ENCODE results near the gene RAB3IP. TPM values are rescaled to one million over a fixed set of nuclear protein-coding genes. Genes with fewer than 3 reads are reported as not detected.
"Not testable (repeated sequence)": the region's sequence is repeated elsewhere in the genome, so short reads cannot be mapped to it uniquely, and the experiment has no call there.

The RAB3IP gene
- total RNA-seq, 1 donor from 2014 or later, result 111 TPM

DNA sequence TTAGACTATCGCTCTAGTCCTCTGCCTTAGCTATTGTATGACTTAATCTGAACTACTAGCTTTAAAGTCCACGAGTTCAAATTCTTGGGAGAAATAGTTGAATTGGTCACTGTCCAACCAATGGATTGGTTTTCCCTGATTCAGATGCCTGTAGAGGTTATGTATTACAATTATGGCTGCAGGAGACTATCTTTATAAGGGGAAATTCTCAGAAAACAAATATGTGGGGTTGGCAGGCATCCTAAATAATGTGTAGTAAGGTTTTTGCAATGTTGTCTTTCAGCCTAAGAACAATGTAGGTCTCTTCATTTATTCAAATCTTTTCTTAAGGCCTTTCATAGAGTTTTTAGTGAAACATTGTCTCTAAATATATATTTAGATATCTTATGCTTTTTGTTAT, 113.3 kb downstream of the RAB3IP start:
- Histone ChIP-seq H3K36me3 (peaks cover 5% of the 10 kb centered on the region), H3K4me3 (no peak overlapping the region), H3K27me3 (no peaks in the 10 kb centered on the region), H4K20me1 (ENCODE audit: low read depth) (no peaks in the 10 kb centered on the region), H3K4me2 (no peak overlapping the region), H3K4me1 (no peaks in the 10 kb centered on the region), H3K79me2 (ENCODE audit: low read depth) (no peaks in the 10 kb centered on the region), H3F3A (ENCODE audit: low read depth) (no peaks in the 10 kb centered on the region), H3K9me3 (ENCODE audit: low read depth) (peaks cover 10% of the 10 kb centered on the region), H2AFZ (replicated peaks) (no peak overlapping the region), H3K27ac (no peak overlapping the region), H3K9ac (no peak overlapping the region)
- Mint-ChIP-seq H3K27ac (no peak overlapping the region), H3K36me3 (no peaks in the 10 kb centered on the region), H3K4me3 (no peak overlapping the region), H3K4me1 (no peaks in the 10 kb centered on the region), H3K9me3 (peaks cover 15% of the 10 kb centered on the region), H3K27me3 (ENCODE audit: insufficient read depth, low read depth) (no peaks in the 10 kb centered on the region)
- no peak for DNase-seq (ENCODE audit: low spot score)
- TF ChIP-seq EZH2 (IDR thresholded peaks at IDR 0.05) (no peak), EZH2phosphoT487 (IDR thresholded peaks at IDR 0.05) (no peak)
- TF ChIP-seq, protein P1, sequence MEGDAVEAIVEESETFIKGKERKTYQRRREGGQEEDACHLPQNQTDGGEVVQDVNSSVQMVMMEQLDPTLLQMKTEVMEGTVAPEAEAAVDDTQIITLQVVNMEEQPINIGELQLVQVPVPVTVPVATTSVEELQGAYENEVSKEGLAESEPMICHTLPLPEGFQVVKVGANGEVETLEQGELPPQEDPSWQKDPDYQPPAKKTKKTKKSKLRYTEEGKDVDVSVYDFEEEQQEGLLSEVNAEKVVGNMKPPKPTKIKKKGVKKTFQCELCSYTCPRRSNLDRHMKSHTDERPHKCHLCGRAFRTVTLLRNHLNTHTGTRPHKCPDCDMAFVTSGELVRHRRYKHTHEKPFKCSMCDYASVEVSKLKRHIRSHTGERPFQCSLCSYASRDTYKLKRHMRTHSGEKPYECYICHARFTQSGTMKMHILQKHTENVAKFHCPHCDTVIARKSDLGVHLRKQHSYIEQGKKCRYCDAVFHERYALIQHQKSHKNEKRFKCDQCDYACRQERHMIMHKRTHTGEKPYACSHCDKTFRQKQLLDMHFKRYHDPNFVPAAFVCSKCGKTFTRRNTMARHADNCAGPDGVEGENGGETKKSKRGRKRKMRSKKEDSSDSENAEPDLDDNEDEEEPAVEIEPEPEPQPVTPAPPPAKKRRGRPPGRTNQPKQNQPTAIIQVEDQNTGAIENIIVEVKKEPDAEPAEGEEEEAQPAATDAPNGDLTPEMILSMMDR (IDR thresholded peaks at IDR 0.05), result no peak

DNA sequence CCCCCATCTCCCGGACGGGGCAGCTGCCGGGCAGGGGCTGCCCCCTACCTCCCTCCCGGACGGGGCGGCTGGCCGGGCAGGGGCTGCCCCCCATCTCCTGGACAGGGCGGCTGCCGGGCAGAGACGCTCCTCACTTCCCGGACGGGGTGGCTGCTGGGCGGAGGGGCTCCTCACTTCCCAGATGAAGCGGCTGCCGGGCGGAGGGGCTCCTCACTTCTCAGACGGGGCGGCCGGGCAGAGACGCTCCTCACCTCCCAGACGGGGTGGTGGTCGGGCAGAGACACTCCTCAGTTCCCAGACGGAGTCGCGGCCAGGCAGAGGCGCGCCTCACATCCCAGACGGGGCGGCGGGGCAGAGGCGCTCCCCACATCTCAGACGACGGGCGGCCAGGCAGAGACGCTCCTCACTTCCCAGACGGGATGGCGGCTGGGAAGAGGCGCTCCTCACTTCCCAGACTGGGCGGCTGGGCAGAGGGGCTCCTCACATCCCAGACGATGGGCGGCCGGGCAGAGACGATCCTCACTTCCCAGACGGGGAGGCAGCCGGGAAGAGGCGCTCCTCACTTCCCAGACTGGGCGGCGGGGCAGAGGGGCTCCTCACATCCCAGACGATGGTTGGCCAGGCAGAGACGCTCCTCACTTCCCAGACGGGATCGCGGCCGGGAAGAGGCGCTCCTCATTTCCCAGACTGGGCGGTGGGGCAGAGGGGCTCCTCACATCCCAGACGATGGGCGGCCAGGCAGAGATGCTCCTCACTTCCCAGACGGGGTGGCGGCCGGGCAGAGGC, 114.7 kb downstream of the RAB3IP start:
- H3K4me1 ChIP-seq; H3K4me3 Mint-ChIP-seq; H3K79me2 ChIP-seq (ENCODE audit: low read depth); DNase-seq (ENCODE audit: low spot score); H2AFZ ChIP-seq (replicated peaks); H3K4me1 Mint-ChIP-seq; H3K9ac ChIP-seq; H3K27me3 Mint-ChIP-seq (ENCODE audit: insufficient read depth, low read depth); H3K4me2 ChIP-seq; H3K4me3 ChIP-seq; H3K27me3 ChIP-seq; H3K27ac Mint-ChIP-seq; H4K20me1 ChIP-seq (ENCODE audit: low read depth); H3K36me3 Mint-ChIP-seq; H3K36me3 ChIP-seq; H3K27ac ChIP-seq; H3F3A ChIP-seq (ENCODE audit: low read depth): not testable (repeated sequence)
- H3K9me3 Mint-ChIP-seq, result peaks cover 15% of the 10 kb centered on the region
- H3K9me3 ChIP-seq (ENCODE audit: low read depth), result peaks cover 10% of the 10 kb centered on the region

DNA sequence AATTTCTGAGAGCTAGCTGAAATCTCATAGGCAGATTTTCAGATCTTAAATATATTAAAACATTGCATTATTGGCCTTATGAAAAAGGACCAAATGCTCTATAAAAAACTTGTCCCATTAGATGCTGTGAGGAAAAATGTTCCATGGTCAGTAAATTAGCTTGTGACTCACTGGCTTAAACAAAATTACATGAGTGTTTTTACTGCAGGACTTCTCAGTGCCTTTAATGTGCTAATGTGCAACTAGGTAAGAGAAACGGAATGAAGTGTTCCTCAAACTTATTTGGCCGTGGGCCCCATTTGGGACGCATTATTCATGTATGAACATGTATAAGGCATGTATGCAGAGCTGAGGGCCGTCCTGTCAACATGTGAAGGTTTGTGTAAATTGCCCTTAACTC, 128.0 kb downstream of the RAB3IP start:
- Mint-ChIP-seq H3K9me3 (peaks cover 3% of the 10 kb centered on the region), H3K27ac (no peak overlapping the region), H3K4me3 (no peak overlapping the region), H3K36me3 (no peaks in the 10 kb centered on the region), H3K4me1 (no peaks in the 10 kb centered on the region), H3K27me3 (ENCODE audit: insufficient read depth, low read depth) (no peaks in the 10 kb centered on the region)
- TF ChIP-seq EZH2phosphoT487 (IDR thresholded peaks at IDR 0.05), result no peak
- TF ChIP-seq, protein P1 (IDR thresholded peaks at IDR 0.05), result no peak
- no peak for TF ChIP-seq EZH2 (IDR thresholded peaks at IDR 0.05)
- no peaks in the 10 kb centered on the region for H3K36me3 ChIP-seq
- H3F3A ChIP-seq (ENCODE audit: low read depth), result no peaks in the 10 kb centered on the region
- H3K79me2 ChIP-seq (ENCODE audit: low read depth), result no peaks in the 10 kb centered on the region
- H3K4me2 ChIP-seq, result no peak overlapping the region
- H3K9me3 ChIP-seq (ENCODE audit: low read depth), result no peaks in the 10 kb centered on the region
- no peaks in the 10 kb centered on the region for H3K4me1 ChIP-seq
- no peaks in the 10 kb centered on the region for H4K20me1 ChIP-seq (ENCODE audit: low read depth)
- H3K27ac ChIP-seq, result no peak overlapping the region
- H3K9ac ChIP-seq, result no peak overlapping the region
- H3K27me3 ChIP-seq, result no peaks in the 10 kb centered on the region
- DNase-seq (ENCODE audit: low spot score), result no peak
- no peak overlapping the region for H3K4me3 ChIP-seq
- H2AFZ ChIP-seq (replicated peaks), result no peak overlapping the region

DNA sequence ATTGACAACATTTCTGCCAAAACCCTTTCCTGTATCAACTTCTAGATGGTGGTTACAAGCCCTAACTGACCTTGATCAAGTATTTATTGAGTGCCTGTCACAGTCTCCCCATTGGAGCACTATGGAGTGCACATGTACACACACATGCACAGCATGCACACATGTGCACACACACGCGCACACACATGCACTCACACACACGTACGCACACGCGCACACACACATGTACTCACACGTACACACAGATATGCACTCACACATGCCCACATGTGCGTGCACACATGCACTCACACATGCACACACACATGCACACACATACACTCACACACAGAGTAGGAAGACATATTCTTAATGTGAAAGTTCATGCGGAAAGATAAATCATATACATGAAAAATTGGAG, 130.0 kb downstream of the RAB3IP start:
- no peak for DNase-seq (ENCODE audit: low spot score)
- Histone ChIP-seq H3K4me3 (no peak overlapping the region), H3K27me3 (no peaks in the 10 kb centered on the region), H3K4me2 (no peak overlapping the region), H3K36me3 (no peaks in the 10 kb centered on the region), H3K9ac (no peak overlapping the region), H3K79me2 (ENCODE audit: low read depth) (no peaks in the 10 kb centered on the region), H3K27ac (no peak overlapping the region), H2AFZ (replicated peaks) (no peak overlapping the region), H3K9me3 (ENCODE audit: low read depth) (no peaks in the 10 kb centered on the region), H3K4me1 (no peaks in the 10 kb centered on the region), H3F3A (ENCODE audit: low read depth) (no peaks in the 10 kb centered on the region), H4K20me1 (ENCODE audit: low read depth) (no peaks in the 10 kb centered on the region)
- Mint-ChIP-seq H3K36me3 (no peaks in the 10 kb centered on the region), H3K27ac (no peak overlapping the region), H3K4me3 (no peak overlapping the region), H3K9me3 (no peaks in the 10 kb centered on the region), H3K4me1 (no peaks in the 10 kb centered on the region), H3K27me3 (ENCODE audit: insufficient read depth, low read depth) (no peaks in the 10 kb centered on the region)
- TF ChIP-seq, protein P1 (IDR thresholded peaks at IDR 0.05), result no peak
- no peak for TF ChIP-seq EZH2 (IDR thresholded peaks at IDR 0.05)
- TF ChIP-seq EZH2phosphoT487 (IDR thresholded peaks at IDR 0.05), result no peak

All from neural progenitor cell (in vitro differentiated cells).